Stimulated activated CD4-positive, alpha-beta T cell treated with anti-CD3 and anti-CD28 coated beads, Interleukin-4, amount 100 ng/mL, for 4 hours (primary cell): Measurements from ENCODE around the gene SIX6.

Source experiments
- DNase-seq, 2 experiments: peaks; one replicate each; pipeline ENCODE4 v3.0.0-alpha.2; 2020

Gene SIX6

DNA sequence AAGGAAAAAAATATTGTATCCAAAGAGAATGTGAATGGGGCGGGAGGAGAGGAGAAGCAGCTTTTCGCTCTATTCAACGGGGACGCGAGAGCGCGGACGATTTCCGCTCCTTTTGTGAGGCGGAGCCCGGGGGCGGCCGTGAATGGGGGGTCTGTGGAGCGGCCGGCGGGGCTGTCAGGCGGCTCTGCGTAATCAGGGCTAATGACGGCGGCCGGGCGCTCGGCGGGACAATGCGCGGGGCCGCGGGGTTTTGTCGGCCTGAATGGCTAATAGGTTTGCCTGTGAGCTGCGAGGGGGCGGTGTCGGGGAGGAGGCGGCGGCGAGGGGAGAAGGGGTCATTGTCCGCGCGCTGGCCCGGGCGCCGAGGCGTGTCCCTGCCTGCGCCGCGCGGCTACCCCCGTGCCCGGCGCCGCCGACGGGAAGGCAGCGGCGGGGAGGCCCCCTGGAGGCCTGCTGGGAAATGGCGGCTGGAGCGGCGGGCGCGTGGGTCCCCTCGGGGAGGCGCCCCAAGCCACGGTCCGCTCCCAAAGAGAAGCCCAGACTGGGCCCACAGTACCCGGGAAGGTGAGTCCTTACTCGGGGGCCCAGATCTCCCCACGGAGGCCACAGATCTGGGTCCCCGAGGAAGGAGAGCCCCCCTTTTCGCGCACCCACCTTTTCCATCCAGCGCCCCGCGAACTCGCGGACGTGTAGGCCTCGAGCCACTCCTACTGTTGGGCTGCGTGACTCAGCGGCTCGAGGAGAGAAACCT is 6.0 kb downstream of the SIX6 start:
- no peak for DNase-seq

DNA sequence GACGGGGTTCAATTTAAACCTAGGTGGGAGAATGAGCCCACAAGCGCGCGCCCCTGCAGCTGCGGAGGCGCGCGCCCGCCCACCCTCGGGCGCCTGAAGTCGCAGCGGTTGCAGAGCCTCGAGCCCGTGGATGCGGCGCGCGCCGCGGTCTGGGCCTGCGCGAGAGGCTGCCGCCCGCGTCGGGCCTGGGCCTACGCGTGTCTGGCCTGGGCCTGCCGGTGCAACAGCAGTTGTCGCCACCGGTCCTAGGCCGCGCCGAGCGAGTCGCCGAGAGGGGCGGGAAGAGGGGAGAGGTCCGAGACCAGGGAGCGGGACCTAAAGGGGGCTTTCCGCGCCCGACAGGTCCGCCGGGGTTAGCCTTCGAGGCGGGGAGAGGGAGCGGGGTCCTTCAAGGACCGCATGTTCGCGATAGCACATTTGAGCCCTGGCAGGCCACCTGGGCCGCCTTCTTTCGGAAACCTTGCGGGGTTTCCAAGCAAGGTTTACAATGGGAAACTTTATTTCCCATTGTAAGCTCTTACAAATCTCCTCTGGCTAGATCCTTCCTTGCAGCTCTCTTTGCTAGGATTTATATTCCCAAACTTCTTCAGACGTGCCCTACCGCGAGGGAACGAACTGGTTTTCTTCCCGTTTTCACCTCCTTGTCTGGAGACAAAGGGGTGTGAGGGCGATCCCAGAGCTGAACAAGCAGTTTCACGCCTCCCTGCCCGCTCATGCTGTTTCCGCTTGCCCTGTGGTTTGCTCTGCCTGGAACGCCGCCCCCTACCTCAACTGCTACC is 6.8 kb downstream of the SIX6 start:
- DNase-seq, result peak in 1 of 2 experiments; percentile 4

DNA sequence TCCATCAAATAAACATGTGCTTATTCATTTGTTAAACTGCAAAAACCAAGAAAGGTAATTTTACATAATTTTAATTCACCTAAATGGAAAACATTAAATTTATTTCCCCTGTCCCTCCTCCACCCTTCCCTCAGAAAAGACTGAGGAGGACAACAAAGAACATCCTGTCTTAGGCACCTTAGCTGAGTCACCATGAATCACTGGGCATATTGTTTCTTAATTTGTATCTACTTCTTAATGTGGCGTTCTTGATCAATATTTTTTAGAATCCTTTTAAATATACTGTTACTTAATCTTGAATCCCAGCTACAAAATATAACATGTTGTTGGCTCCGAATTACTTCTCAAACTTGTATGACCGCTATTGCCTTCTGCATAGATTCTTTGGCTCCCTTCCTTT is 23.5 kb downstream of the SIX6 start:
- no peak for DNase-seq

DNA sequence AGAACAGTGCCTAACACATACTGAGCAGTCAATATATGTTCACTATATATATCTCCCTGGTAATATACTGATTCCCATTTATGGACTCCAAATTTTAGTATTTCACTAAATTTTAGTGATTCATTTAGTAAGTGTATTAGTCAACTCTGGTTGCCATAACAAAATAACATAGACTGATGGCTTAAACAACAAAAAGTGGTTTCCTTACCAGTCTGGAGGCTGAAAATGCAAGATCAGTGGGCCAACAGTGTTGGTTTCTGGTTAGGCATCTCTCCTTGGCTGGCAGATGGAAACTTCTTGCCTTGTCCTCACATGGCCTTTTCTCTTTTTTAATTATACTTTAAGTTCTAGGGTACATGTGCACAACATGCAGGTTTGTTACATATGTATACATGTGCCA is 28.7 kb downstream of the SIX6 start:
- no peak for DNase-seq

DNA sequence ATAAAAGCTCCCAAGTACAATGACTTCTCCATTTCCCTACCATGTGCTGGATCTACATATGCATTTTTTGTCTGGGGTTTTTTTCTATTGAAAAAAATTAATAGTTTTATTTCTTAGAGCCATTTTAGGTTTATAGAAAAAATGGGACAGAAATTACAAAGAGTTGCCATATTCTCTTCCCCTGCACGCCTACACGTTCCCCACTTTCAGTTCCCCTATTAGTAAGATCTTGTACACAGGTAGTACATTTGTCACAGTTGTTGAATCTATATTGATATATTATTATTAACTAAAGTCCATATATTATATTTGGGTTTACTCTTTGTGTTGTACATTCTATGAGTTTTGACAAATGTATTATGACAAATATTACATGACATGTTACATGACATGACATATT is 35.7 kb downstream of the SIX6 start:
- DNase-seq, result no peak

DNA sequence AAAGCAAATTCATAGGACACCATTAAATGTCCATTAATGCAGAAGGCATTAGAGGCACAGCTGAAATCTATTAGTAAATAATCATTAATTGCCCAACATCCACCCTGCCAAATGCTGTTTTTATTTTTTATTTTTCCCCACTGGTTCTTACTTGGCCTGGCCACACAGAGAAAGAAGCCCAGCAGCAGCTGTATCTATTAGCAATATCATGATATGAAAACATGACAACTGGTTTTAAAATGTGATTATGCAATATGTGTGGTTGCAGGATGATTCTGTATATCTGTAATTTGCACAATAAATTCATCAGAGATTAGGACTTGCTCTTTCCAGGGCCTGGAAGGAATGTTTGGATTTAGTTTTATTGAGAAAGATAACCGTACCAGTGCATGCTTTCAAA is 44.9 kb downstream of the SIX6 start:
- DNase-seq, result no peak

DNA sequence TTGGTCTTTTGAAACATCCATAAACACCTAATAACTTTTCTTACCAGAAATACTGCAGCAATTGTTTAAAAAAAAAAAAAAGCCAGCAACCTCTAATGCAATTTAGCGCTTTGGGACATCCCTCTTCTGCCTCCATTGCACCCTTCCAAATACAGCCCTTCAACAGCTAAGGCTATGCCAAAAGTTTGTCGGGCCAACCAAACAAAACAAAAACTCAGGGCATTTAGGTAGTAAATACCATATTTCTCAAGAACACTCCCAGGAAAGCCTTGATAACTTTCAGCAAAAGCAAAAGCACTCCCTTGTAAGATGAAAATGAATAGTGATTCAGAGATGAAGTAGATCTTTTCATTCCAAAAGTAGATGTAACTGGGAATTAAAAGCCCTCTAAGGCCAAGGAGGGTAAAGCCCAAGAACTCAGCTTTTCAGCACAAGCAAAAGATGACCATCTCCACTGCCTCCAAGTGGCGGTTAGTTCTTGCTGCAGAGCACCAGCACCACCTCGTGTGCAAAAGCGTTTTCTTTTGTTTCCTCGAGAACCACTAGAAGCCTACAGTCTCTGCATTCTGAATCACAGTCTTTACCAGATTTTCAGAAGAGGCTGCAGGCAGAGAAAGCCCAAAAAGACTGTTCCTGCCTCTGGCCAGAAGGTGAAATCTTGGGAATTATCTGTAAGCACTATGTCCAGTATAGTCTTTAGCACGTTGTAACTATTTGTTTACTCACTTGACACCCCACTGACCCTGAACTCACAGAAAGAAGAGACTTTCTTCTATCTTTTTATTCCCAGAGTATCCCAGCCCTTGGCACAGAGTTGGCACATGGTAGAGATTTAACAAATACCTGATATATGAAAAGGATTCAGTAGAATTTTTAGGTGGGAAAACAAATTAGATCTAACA is 53.1 kb downstream of the SIX6 start:
- no peak for DNase-seq
